ENCODE measurements around the gene PIK3C2B. TPM values are rescaled to one million over a fixed set of nuclear protein-coding genes. Genes with fewer than 3 reads are reported as not detected.
A peak's percentile ranks its signal among the peaks of the same experiment; 100 is the strongest.

The PIK3C2B gene
- total RNA-seq, 3 donors from 2014 or later: 17.6 to 31.5 (median 24.9) TPM

GRCh38 chr1:204511366-204511765 lies 16.8 kb upstream of the PIK3C2B start:
- no peak for DNase-seq (ENCODE audit: low spot score in 2 of 2)
- intact Hi-C loops (cut with DNase I; ENCODE audit: low total_unique reads): no loop called here
- TF ChIP-seq CTCF (IDR thresholded peaks at IDR 0.05): no peak
- no peak for TF ChIP-seq POLR2A (IDR thresholded peaks at IDR 0.05)
- no peak for TF ChIP-seq POLR2AphosphoS5 (IDR thresholded peaks at IDR 0.05)
- Histone ChIP-seq H3K27ac (no peak overlapping the region), H3K9me3 (no peaks in the 10 kb centered on the region), H3K4me1 (no peaks in the 10 kb centered on the region), H3K4me3 (no peak overlapping the region), H3K27me3 (no peaks in the 10 kb centered on the region), H3K36me3 (no peaks in the 10 kb centered on the region)

GRCh38 chr1:204509186-204509635 lies 14.6 kb upstream of the PIK3C2B start:
- H3K27me3 ChIP-seq: no peaks in the 10 kb centered on the region
- no peak overlapping the region for H3K4me3 ChIP-seq
- H3K9me3 ChIP-seq: no peaks in the 10 kb centered on the region
- no peaks in the 10 kb centered on the region for H3K4me1 ChIP-seq
- TF ChIP-seq POLR2AphosphoS5 (IDR thresholded peaks at IDR 0.05) (no peak), POLR2A (IDR thresholded peaks at IDR 0.05) (no peak), CTCF (IDR thresholded peaks at IDR 0.05) (no peak)
- intact Hi-C loops (cut with DNase I; ENCODE audit: low total_unique reads): loop anchor here (10.0 kb wide), 1 partner anchor 1924 kb away; no protein-coding TSS in a partner anchor
- H3K27ac ChIP-seq: no peak overlapping the region
- DNase-seq (ENCODE audit: low spot score in 2 of 2): no peak
- H3K36me3 ChIP-seq: no peaks in the 10 kb centered on the region

- Histone ChIP-seq H3K4me1 (no peaks in the 10 kb centered on the region), H3K27me3 (no peaks in the 10 kb centered on the region), H3K9me3 (no peaks in the 10 kb centered on the region), H3K4me3 (peak overlapping the region; percentile 50 to 66 (median 62)), H3K36me3 (no peaks in the 10 kb centered on the region), H3K27ac (peak overlapping the region; percentile 85 to 91)
- intact Hi-C loops (cut with DNase I; ENCODE audit: low total_unique reads): loop anchor here (10.0 kb wide), 1 partner anchor 1923 kb away; no protein-coding TSS in a partner anchor
- no peak for TF ChIP-seq POLR2A (IDR thresholded peaks at IDR 0.05)
- peak in 2 of 3 donors; percentile 6 to 10 for TF ChIP-seq POLR2AphosphoS5 (IDR thresholded peaks at IDR 0.05)
- no peak for DNase-seq (ENCODE audit: low spot score in 2 of 2)
Measured at GRCh38 chr1:204507317-204508105, 12.9 kb upstream of the PIK3C2B start.

- Histone ChIP-seq H3K4me1 (no peaks in the 10 kb centered on the region), H3K4me3 (peak overlapping the region; percentile 50 to 66 (median 62)), H3K9me3 (no peaks in the 10 kb centered on the region), H3K27ac (peak overlapping the region; percentile 85 to 91), H3K27me3 (no peaks in the 10 kb centered on the region), H3K36me3 (no peaks in the 10 kb centered on the region)
- intact Hi-C loops (cut with DNase I; ENCODE audit: low total_unique reads): loop anchor here (10.0 kb wide), 1 partner anchor 1922 kb away; no protein-coding TSS in a partner anchor
- DNase-seq (ENCODE audit: low spot score in 2 of 2): peak; percentile 74 to 86
- TF ChIP-seq CTCF (IDR thresholded peaks at IDR 0.05): peak in 1 of 3 donors; percentile 23
- TF ChIP-seq POLR2AphosphoS5 (IDR thresholded peaks at IDR 0.05): peak; percentile 71 to 92 (median 91)
- no peak for TF ChIP-seq POLR2A (IDR thresholded peaks at IDR 0.05)
Measured at GRCh38 chr1:204506969-204507316, 12.3 kb upstream of the PIK3C2B start.

- intact Hi-C loops (cut with DNase I; ENCODE audit: low total_unique reads): loop anchor here (10.0 kb wide), 1 partner anchor 1922 kb away; no protein-coding TSS in a partner anchor
- Histone ChIP-seq H3K4me1 (no peaks in the 10 kb centered on the region), H3K36me3 (no peaks in the 10 kb centered on the region), H3K4me3 (peak overlapping the region; percentile 50 to 66 (median 62)), H3K9me3 (no peaks in the 10 kb centered on the region), H3K27me3 (no peaks in the 10 kb centered on the region), H3K27ac (peak overlapping the region; percentile 85 to 91)
- peak in 1 of 2 donors; percentile 70 for DNase-seq (ENCODE audit: low spot score in 2 of 2)
- TF ChIP-seq CTCF (IDR thresholded peaks at IDR 0.05): no peak
- no peak for TF ChIP-seq POLR2A (IDR thresholded peaks at IDR 0.05)
- TF ChIP-seq POLR2AphosphoS5 (IDR thresholded peaks at IDR 0.05): peak; percentile 24 to 68 (median 61)
Measured at GRCh38 chr1:204506201-204506968, 11.8 kb upstream of the PIK3C2B start.
